GM12878 (cell line): ENCODE data around the gene RMI2. TPM values are rescaled to one million over a fixed set of nuclear protein-coding genes. Genes with fewer than 3 reads are reported as not detected.

Source experiments
- ATAC-seq: fragments of 200-7000 bp; cut with Tn5 transposase; 3 replicates; pipeline ENCODE4 v1.9.1; 2020; ENCODE audit warnings: mild to moderate bottlenecking, moderate library complexity
- BruUV-seq: library from RNA; stranded (reverse); fragments of 400-500 nt; replicated peaks from 2 replicates; lab custom pipeline; 2021; lab: Mats Ljungman, UMichigan
- CTCF ChIA-PET: fragments of 300-600 bp; sonication (Branson Sonifier 250); formaldehyde crosslinking; extraction: SDS; loops from one replicate; lab custom pipeline; 2021; ENCODE audit warnings: inconsistent platforms; lab: Yijun Ruan, JAX
- POLR2A ChIA-PET: fragments of 350-600 bp; formaldehyde crosslinking; extraction: SDS; loops from one replicate; lab custom pipeline; 2021; ENCODE audit warnings: inconsistent platforms; lab: Charles Lee
- RAD21 ChIA-PET: fragments of 300-600 bp; sonication (Branson Sonifier 250); formaldehyde crosslinking; loops from one replicate; lab custom pipeline; 2023; ENCODE audit warnings: antibody characterized with exemption; ENCODE audit not compliant: unreplicated experiment; lab: Charles Lee
- SMC1A ChIA-PET: fragments of 300-600 bp; sonication (Branson Sonifier 250); formaldehyde crosslinking; loops from one replicate; lab custom pipeline; 2023; ENCODE audit not compliant: unreplicated experiment, uncharacterized antibody; lab: Charles Lee
- DNase-seq: peaks from one replicate; pipeline ENCODE4 v3.0.0-alpha.2; 2011; ENCODE audit warnings: low read depth, low spot score
- FAIRE-seq: peaks from 3 replicates; lab custom pipeline; 2011; peaks lifted over from hg19 to GRCh38; lab: Jason Lieb, UNC
- H2AFZ ChIP-seq: 2 replicates; pipeline ENCODE4 v1.6.0; 2011; ENCODE audit warnings: low read depth, low read length, control low read depth; ENCODE audit not compliant: control insufficient read depth
- H3K27ac ChIP-seq: 2 replicates; pipeline ENCODE4 v1.5.1; 2011; ENCODE audit warnings: control low read depth; ENCODE audit not compliant: control insufficient read depth, insufficient read depth
- H3K27me3 ChIP-seq, 2 experiments: replicated peaks in 1 of 2; 2 replicates each; pipeline versions ENCODE4 v1.6.0 to v1.6.1; 2011; ENCODE audit warnings: low read length in 1 of 2; ENCODE audit not compliant: control insufficient read depth in 2 of 2, insufficient read depth in 2 of 2
- H3K36me3 ChIP-seq, 2 experiments: 2 replicates each; pipeline ENCODE4 v1.5.1; 2011; ENCODE audit warnings: low read length in 1 of 2; ENCODE audit not compliant: control insufficient read depth in 2 of 2, insufficient read depth in 2 of 2
- H3K4me1 ChIP-seq: 2 replicates; pipeline ENCODE4 v1.6.1; 2011; ENCODE audit warnings: mild to moderate bottlenecking, low read length, moderate library complexity, mixed read lengths; ENCODE audit not compliant: control insufficient read depth, insufficient read depth
- H3K4me2 ChIP-seq: 2 replicates; pipeline ENCODE4 v1.6.0; 2011; ENCODE audit warnings: control low read depth; ENCODE audit not compliant: control insufficient read depth, insufficient read depth
- H3K4me3 ChIP-seq: fragments of 200-600 bp; sonication (generic); 2 replicates; pipeline ENCODE4 v1.5.1; 2016
- H3K79me2 ChIP-seq: 2 replicates; pipeline ENCODE4 v1.6.0; 2011; ENCODE audit warnings: low read length; ENCODE audit not compliant: control insufficient read depth, insufficient read depth
- H3K9ac ChIP-seq: 2 replicates; pipeline ENCODE4 v1.8.0; 2011; ENCODE audit warnings: low read length, control low read depth, mixed read lengths; ENCODE audit not compliant: control insufficient read depth, insufficient read depth
- H3K9me3 ChIP-seq: replicated peaks from 3 replicates; pipeline ENCODE4 v1.5.1; 2011; ENCODE audit warnings: mild to moderate bottlenecking, low read length; ENCODE audit not compliant: control insufficient read depth, insufficient read depth
- H4K20me1 ChIP-seq: 2 replicates; pipeline ENCODE4 v1.6.0; 2011; ENCODE audit not compliant: control insufficient read depth, insufficient read depth
- ATF7 ChIP-seq: fragments of 450-650 bp; IDR thresholded peaks from 2 replicates; pipeline ENCODE4 v1.6.1; 2016; ENCODE audit warnings: low read depth, mild to moderate bottlenecking
- BACH1 ChIP-seq: fragments of 450-650 bp; IDR thresholded peaks from 2 replicates; pipeline ENCODE4 v1.6.1; 2017; ENCODE audit warnings: mild to moderate bottlenecking, borderline replicate concordance
- BCL11A ChIP-seq: IDR thresholded peaks from 2 replicates; pipeline ENCODE4 v1.6.1; 2011; ENCODE audit warnings: low read depth, low read length
- CHD2 ChIP-seq: IDR thresholded peaks from 2 replicates; pipeline ENCODE4 v1.6.1; 2011; ENCODE audit warnings: low read depth, low read length, improper control_type of control experiment, borderline replicate concordance
- MEF2A ChIP-seq: IDR thresholded peaks from 2 replicates; pipeline ENCODE4 v1.6.1; 2011; ENCODE audit warnings: low read depth, mild to moderate bottlenecking, low read length, moderate library complexity; ENCODE audit not compliant: insufficient read depth
- MYB ChIP-seq: fragments of 150-350 bp; IDR thresholded peaks from 2 replicates; pipeline ENCODE4 v1.6.1; 2014; ENCODE audit warnings: mild to moderate bottlenecking, low read depth, low read length, borderline replicate concordance
- NR2C2 ChIP-seq: IDR thresholded peaks from 2 replicates; pipeline ENCODE4 v1.6.1; 2011; ENCODE audit warnings: borderline replicate concordance, low read depth; ENCODE audit not compliant: control insufficient read depth, insufficient read length
- SUPT20H ChIP-seq: IDR thresholded peaks from 2 replicates; pipeline ENCODE4 v1.6.1; 2011; ENCODE audit warnings: low read depth, mild to moderate bottlenecking, low read length, moderate library complexity, borderline replicate concordance; ENCODE audit not compliant: control insufficient read depth
- WGBS: methylation state at CpG from one replicate; pipeline ENCODE4 v1.1.6; 2016; ENCODE audit warnings: low lambda C conversion rate; ENCODE audit not compliant: insufficient replicate concordance, insufficient coverage; ENCODE audit errors: missing lambda C conversion rate; 5-methylcytosine and 5-hydroxymethylcytosine counted together
- in situ Hi-C: fragments of 300-500 bp; cut with MboI; formaldehyde crosslinking; loops from 9 replicates; pipeline ENCODE4 v1.14.3; 2018; ENCODE audit warnings: mixed read lengths
- intact Hi-C: fragments of 100-400 bp; cut with micrococcal nuclease; formaldehyde crosslinking; loops from one replicate; pipeline ENCODE4 v1.14.2; 2022; ENCODE audit not compliant: unreplicated experiment
- polyA plus RNA-seq, 11 experiments: library from polyadenylated mRNA; depleted of rRNA in 4 of 11; unstranded in 6 of 11; stranded (reverse) in 5 of 11; fragments of >200 nt; fragmentation: Nextera tagmentation in 4 of 11; fragmentation: Illumina TruSeq in 1 of 11; extraction: Ambion mirVana in 4 of 11; extraction: Trizol in 1 of 11; gene quantifications; 1 replicate in 1 of 11; 2 replicates in 10 of 11; pipeline versions ENCODE4 v1.2.1 to v1.2.3, GENCODE V29; 2011 to 2016; ENCODE audit warnings: inconsistent platforms in 2 of 11, missing spikeins in 2 of 11, low read depth in 1 of 11
- total RNA-seq, 4 experiments: library from RNA; depleted of rRNA in 3 of 4; stranded (reverse); fragments of >200 nt in 3 of 4; fragmentation: Illumina TruSeq in 1 of 4; extraction: Trizol in 1 of 4; gene quantifications; 2 replicates each; pipeline versions ENCODE4 v1.2.1 to v1.2.3, GENCODE V29; 2013 to 2021
- TF ChIP-seq, protein P1 (sequence below): IDR thresholded peaks from 2 replicates; pipeline ENCODE4 v1.6.1; 2012; ENCODE audit warnings: low read depth, low read length, improper control_type of control experiment
- TF ChIP-seq, protein P2 (sequence below): IDR thresholded peaks from 2 replicates; pipeline ENCODE4 v1.6.1; 2012; ENCODE audit warnings: improper control_type of control experiment, low read depth, low read length; ENCODE audit not compliant: insufficient replicate concordance
- TF ChIP-seq, protein P3 (sequence below): IDR thresholded peaks from 2 replicates; pipeline ENCODE4 v1.6.1; 2012; ENCODE audit warnings: low read depth, low read length, improper control_type of control experiment
- TF ChIP-seq, protein P4 (sequence below): fragments of 450-650 bp; IDR thresholded peaks from 2 replicates; pipeline ENCODE4 v1.6.1; 2017; ENCODE audit warnings: mild to moderate bottlenecking, low read depth, inconsistent platforms; ENCODE audit not compliant: poor library complexity, severe bottlenecking

RMI2 gene
- total and polyA plus RNA-seq, 10 of the 15 experiments (the other 5 are each of a cell fraction or from before 2014, with no cell fraction given), result 9.6 to 68.8 (median 32.1) TPM

DNA sequence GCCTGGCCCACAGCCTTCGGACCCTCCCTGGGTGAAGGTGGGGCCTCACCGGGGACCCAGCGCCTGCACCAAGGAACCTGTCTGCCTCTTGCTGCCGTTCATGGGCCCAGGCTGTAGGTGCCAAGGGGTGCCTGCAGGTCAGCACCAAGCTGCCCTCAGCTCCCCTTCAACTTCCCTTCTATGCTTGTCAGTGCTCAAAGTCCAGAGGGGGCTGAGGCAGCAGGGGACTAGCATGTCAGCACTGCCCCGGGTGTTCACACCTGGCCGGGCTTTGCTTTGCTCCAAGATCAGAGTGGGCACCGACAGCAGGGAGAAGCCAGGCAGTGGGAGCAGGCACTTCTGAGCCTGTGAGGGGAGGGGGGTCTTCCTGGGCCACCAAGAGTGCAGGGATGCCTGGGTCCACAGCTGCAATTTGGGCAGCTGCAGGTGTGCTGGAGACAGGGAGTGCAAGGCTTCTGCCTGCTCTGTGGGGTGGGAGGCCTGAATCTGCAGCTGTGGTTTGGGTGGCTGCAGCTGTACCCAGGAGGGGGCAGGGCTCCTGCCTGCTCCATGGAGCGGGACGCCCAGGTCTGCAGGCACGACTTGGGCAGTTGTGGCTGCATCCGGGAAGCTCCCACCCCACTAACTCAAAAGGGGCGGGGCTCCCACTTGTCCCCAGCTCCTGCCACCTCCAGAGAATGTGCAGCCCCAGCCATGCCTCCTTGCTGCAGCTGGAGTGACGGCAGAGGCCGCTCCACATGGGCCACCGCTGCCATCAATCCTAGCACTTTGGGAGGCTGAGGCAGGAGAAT lies 36.6 kb upstream of the RMI2 start:
- peaks cover 64% of the 10 kb centered on the region for H3K4me1 ChIP-seq
- H4K20me1 ChIP-seq, result no peaks in the 10 kb centered on the region
- peaks cover 2% of the 10 kb centered on the region; the same call in 2 of the 3 replicates for H3K9me3 ChIP-seq
- H3K79me2 ChIP-seq, result no peaks in the 10 kb centered on the region
- H3K27me3 ChIP-seq, result no peaks in the 10 kb centered on the region
- H3K4me3 ChIP-seq, result no peak overlapping the region
- ATAC-seq (peak; percentile 60), DNase-seq (peak; percentile 81), FAIRE-seq (no peak)
- ChIA-PET SMC1A (interaction anchor here (0.7 to 7.4 kb wide), 13 partner anchors 10 to 369 kb away, joined by 3 to 194 read pairs (median 3); partner anchors contain the start of gene SOCS1), CTCF (interaction anchor here (1.0 to 6.9 kb wide), 8 partner anchors 11 to 360 kb away, joined by 3 to 70 read pairs (median 6); partner anchors contain the start of gene SOCS1), POLR2A (interaction anchor here (0.8 to 5.4 kb wide), 5 partner anchors 11 to 359 kb away, joined by 5 to 85 read pairs (median 7); partner anchors contain the start of gene SOCS1), RAD21 (interaction anchor here (1.0 to 8.5 kb wide), 11 partner anchors 10 to 343 kb away, joined by 3 to 206 read pairs (median 6); partner anchors contain the start of gene SOCS1)
- BruUV-seq, result no TSS peak
- intact Hi-C loops (no loop called here), in situ Hi-C loops (loop anchor here (5.0 to 10.0 kb wide), 2 partner anchors 341 to 1004 kb away; no protein-coding TSS in a partner anchor)
- no peak overlapping the region for H3K9ac ChIP-seq
- peak overlapping the region; percentile 66 for H3K4me2 ChIP-seq
- peak overlapping the region; percentile 90 for H3K27ac ChIP-seq
- no peaks in the 10 kb centered on the region for H3K36me3 ChIP-seq
- WGBS, result 21% methylated on average over 15 of the region's 15 CpGs
- H2AFZ ChIP-seq, result no peak overlapping the region; the same call in 1 of the 2 replicates
- no peak for TF ChIP-seq NR2C2
- peak; percentile 87 for TF ChIP-seq CHD2
- TF ChIP-seq, protein P1, sequence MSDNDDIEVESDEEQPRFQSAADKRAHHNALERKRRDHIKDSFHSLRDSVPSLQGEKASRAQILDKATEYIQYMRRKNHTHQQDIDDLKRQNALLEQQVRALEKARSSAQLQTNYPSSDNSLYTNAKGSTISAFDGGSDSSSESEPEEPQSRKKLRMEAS, result no peak; the same call in 1 of the 2 replicates
- TF ChIP-seq BACH1, result no peak; the same call in 1 of the 2 replicates
- TF ChIP-seq, protein P2, sequence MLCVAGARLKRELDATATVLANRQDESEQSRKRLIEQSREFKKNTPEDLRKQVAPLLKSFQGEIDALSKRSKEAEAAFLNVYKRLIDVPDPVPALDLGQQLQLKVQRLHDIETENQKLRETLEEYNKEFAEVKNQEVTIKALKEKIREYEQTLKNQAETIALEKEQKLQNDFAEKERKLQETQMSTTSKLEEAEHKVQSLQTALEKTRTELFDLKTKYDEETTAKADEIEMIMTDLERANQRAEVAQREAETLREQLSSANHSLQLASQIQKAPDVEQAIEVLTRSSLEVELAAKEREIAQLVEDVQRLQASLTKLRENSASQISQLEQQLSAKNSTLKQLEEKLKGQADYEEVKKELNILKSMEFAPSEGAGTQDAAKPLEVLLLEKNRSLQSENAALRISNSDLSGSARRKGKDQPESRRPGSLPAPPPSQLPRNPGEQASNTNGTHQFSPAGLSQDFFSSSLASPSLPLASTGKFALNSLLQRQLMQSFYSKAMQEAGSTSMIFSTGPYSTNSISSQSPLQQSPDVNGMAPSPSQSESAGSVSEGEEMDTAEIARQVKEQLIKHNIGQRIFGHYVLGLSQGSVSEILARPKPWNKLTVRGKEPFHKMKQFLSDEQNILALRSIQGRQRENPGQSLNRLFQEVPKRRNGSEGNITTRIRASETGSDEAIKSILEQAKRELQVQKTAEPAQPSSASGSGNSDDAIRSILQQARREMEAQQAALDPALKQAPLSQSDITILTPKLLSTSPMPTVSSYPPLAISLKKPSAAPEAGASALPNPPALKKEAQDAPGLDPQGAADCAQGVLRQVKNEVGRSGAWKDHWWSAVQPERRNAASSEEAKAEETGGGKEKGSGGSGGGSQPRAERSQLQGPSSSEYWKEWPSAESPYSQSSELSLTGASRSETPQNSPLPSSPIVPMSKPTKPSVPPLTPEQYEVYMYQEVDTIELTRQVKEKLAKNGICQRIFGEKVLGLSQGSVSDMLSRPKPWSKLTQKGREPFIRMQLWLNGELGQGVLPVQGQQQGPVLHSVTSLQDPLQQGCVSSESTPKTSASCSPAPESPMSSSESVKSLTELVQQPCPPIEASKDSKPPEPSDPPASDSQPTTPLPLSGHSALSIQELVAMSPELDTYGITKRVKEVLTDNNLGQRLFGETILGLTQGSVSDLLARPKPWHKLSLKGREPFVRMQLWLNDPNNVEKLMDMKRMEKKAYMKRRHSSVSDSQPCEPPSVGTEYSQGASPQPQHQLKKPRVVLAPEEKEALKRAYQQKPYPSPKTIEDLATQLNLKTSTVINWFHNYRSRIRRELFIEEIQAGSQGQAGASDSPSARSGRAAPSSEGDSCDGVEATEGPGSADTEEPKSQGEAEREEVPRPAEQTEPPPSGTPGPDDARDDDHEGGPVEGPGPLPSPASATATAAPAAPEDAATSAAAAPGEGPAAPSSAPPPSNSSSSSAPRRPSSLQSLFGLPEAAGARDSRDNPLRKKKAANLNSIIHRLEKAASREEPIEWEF, result no peak
- peak; percentile 66; the same call in 1 of the 2 replicates for TF ChIP-seq BCL11A
- TF ChIP-seq ATF7, result no peak
- TF ChIP-seq, protein P3, sequence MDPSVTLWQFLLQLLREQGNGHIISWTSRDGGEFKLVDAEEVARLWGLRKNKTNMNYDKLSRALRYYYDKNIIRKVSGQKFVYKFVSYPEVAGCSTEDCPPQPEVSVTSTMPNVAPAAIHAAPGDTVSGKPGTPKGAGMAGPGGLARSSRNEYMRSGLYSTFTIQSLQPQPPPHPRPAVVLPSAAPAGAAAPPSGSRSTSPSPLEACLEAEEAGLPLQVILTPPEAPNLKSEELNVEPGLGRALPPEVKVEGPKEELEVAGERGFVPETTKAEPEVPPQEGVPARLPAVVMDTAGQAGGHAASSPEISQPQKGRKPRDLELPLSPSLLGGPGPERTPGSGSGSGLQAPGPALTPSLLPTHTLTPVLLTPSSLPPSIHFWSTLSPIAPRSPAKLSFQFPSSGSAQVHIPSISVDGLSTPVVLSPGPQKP, result no peak
- TF ChIP-seq MEF2A, result 0 out of 2 replicates have a peak, but pooled peaks have one; percentile 60
- TF ChIP-seq, protein P4, sequence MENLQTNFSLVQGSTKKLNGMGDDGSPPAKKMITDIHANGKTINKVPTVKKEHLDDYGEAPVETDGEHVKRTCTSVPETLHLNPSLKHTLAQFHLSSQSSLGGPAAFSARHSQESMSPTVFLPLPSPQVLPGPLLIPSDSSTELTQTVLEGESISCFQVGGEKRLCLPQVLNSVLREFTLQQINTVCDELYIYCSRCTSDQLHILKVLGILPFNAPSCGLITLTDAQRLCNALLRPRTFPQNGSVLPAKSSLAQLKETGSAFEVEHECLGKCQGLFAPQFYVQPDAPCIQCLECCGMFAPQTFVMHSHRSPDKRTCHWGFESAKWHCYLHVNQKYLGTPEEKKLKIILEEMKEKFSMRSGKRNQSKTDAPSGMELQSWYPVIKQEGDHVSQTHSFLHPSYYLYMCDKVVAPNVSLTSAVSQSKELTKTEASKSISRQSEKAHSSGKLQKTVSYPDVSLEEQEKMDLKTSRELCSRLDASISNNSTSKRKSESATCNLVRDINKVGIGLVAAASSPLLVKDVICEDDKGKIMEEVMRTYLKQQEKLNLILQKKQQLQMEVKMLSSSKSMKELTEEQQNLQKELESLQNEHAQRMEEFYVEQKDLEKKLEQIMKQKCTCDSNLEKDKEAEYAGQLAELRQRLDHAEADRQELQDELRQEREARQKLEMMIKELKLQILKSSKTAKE, result peak; percentile 55
- no peak for TF ChIP-seq MYB
- no peak for TF ChIP-seq SUPT20H
